ENCODE data around the gene ARRDC5.
"Not testable (repeated sequence)": the region's sequence is repeated elsewhere in the genome, so short reads cannot be mapped to it uniquely, and the experiment has no call there.

Gene ARRDC5

DNA sequence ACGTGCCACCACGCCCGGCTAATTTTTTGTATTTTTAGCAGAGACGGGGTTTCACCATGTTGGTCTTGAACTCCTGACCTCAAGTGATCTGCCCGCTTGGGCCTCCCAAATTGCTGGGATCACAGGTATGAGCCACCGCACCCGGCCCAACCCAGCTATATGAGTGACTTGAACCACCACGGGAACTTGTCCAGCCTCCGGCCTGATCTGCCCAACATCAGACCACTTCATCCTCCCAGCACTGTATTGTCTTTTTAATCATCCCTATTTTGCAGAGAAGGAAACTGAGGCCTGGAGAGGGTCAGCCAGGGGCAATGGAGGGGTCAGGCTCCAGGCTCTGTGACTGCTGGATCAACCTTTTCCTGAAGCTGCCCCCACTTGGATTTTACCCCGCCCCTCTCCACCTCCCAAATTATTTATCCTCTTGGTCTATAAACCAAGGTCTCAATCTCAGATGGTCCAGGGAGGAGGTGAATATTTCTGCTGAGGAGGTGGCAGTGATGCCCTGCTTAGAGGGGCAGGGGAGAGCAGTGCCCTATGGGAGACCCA is 34.3 kb downstream of the ARRDC5 start:
- no peak for DNase-seq (ENCODE audit: low spot score)

DNA sequence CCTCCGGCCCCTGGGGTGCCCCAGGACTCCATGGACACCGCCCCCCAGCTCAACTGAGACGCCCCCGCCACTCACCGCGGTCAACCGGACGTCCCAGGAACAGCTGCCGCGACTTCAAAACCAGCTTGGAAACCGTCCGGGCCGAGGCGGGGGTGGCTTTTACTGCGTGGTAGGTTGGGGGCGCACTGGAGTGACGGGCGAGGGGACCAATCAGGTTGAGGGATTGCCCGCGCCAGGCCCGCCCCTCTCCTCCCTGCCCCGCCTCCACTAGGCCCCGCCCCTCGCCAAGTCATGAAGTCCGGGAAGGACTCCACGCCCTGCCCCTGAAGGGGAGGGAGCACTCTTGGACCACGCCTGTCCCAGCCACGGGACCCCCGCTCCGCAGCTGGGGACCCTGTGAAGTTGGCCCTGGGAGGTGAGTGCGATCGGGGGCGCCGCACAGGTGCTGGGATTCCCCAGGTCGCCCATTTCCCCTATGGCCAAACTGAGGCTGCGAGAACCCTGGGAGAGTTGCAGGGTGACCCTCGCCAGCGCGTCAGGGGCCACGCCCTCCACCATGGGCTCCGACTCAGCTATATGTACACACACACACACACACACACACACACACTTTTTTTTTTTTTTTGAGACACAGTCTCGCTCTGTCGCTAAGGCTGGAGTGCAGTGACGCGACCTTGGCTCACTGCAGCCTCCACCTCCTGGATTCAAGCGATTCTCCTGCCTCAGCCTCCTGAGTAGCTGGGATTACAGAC is 35.0 kb downstream of the ARRDC5 start, which contains the start of gene PLIN3:
Gene PLIN3 (minus strand): TSS at position 134 of the 752 bp plus-strand sequence. CDS start 6,273 bp downstream, outside the sequence.
- peak; percentile 84 for DNase-seq (ENCODE audit: low spot score)

DNA sequence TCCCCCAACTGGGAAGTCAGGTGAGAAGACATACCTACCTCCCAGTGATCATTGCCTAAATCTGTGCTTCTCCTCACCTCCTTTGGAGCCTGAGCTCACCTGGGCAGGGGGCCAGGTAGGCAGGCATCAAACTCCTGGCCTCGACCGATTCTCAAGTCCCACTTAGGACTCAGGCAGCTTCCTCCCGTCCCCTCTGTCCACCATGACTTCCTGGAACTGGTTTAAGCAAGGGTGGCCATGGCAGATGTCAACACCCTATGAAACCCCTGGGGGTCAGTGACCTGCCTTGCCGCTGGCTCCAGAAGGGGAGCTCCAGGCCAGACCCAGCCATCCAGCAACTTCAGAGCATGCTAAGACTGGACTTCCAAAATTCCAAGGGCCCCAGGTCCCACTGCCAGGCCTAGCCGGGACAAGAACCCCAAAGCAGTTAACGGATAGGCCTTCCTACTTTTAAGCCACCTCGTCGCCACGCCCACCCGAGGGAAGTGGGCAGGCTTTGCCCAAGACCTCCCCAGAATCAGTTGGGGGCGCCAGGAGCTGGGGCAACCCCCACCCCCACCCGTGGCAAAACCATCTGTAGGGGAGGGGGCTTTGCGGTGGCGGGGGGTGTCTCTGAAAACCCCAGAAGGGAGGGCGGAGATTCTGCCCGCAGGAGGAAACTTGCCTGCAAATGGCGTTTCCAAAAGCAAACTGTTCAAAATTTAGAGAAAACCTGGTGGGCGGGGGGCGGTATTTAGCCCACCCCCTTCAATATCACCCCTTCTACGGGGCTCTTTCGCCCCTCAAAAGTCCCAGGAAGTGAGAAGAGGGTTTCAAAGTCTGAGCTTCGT is 35.9 kb downstream of the ARRDC5 start:
- DNase-seq (ENCODE audit: low spot score): peak; percentile 20

DNA sequence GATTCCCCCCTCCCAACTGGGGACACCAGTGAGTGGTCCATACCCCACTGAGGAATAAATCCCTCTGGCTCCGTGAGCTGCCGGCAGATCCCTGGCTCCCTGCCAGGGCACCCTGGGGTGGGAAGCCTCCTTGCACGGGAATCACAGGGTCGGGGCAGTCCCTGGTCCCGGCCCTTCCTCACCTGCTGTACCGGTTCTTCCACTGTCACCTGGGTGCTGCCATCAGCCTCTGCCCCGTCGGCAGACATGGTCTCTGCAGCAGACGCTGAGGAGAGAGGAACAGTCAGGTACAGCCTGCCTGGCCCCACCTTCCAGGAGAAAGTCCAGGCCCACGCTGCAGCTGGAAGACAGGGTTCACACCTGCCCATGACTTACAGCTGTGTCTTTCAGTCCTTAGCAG is 41.5 kb downstream of the ARRDC5 start:
- no peak for DNase-seq (ENCODE audit: low spot score)

DNA sequence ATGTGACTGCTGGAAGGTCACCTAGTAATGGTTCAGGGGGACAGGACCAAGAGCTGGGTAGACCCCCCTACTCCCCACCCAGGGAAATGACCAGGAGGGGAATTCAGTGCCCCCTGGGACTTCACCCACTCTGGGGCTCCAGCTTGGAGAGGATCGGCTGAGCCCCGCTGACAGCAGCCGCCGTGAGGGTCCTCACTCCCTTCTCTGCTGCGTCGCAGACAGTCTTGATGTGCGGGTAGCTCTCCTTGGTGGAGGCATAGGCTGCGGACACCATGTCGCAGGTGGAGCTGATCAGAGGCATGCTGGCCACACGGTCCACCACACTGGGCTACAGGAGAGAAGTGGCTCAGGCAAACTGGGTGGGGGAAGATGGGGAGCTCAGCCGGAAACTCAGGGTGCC is 43.0 kb downstream of the ARRDC5 start:
- no peak for DNase-seq (ENCODE audit: low spot score)

DNA sequence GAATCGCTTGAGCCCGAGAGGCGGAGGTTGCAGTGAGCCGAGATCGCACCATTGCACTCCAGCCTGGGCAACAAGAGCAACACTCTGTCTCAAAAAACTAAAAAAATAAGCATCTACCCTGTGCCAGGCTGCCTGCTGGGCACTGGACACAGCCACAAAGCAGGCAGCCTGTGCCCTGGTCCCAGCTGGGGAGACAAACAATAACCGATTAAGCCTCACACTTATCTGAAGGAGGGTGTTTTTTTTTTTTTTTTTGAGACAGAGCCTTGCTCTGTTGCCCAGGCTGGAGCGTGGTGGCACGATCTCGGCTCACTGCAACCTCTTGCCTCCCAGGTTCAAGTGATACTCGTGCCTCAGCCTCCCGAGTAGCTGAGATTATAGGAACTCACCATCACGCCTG is 46.2 kb downstream of the ARRDC5 start:
- DNase-seq (ENCODE audit: low spot score): not testable (repeated sequence)

DNA sequence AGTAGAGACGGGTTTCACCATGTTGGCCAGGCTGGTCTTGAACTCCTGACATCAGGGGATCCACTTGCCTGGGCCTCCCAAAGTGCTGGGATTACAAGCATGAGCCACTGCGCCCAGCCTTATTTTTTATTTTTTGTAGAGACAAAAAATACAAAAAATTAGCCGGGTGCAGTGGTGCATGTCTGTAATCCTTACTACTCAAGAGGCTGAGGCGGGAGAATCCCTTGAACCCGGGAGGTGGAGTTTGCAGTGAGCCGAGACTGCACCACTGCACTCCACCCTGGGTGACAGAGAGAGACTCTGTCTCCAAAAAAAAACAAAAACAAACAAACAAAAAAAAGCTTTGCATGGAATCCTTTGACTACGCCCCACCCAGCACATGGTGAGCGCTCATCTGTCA is 49.2 kb downstream of the ARRDC5 start:
- DNase-seq (ENCODE audit: low spot score): not testable (repeated sequence)

DNA sequence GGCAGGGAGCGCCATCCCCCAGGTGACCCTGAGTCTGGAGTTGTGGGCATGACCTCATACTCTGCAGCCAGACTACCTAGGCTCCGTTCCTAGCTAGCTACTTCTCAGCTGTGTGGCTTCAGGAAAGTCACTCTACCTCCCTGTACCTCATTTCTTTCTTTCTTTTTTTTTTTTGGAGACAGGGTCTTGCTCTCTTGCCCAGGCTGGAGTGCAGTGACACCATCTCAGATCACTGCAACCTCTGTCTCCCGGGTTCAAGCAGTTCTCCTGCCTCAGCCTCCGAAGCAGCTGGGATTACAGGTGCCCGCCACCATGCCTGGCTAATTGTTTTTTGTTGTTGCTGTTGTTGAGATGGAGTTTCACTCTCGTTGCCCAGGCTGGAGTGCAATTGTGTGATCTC is 50.2 kb downstream of the ARRDC5 start:
- no peak for DNase-seq (ENCODE audit: low spot score)

DNA sequence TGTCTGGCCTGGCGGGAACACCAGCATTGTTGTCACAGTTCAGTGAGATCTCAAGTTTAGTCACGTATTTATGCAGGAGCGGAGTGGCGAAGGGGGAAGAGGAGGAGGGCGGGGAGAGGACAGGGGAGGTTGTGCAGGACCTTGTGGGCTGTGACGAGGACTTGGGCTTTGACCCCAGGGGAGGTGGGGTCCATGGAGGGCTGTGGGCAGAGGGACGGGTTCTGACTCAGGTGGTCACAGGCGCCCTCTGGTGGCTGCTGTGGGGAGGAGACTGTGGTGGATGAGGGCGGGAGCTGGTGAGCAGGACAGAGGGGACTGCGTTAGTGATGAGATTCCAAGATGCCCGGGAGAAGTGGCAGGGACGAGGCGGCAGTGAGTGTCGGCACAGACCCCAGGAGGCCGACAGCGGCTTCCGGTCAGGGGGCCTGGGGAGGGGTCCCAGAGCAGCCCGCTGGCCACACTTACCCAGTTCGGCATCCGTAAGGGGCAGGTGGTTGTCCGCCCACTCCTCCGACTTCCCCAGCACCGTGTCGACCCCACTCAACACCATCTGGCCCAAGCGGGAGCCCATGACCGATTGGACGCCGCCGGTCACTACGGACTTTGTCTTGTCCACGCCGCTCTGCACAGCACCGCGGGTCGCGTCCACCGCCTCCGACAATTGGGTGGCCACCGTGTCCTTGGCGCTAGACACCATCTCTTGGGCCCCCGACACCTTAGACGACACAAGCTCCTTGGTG is 51.0 kb downstream of the ARRDC5 start:
- DNase-seq (ENCODE audit: low spot score): peak; percentile 73

DNA sequence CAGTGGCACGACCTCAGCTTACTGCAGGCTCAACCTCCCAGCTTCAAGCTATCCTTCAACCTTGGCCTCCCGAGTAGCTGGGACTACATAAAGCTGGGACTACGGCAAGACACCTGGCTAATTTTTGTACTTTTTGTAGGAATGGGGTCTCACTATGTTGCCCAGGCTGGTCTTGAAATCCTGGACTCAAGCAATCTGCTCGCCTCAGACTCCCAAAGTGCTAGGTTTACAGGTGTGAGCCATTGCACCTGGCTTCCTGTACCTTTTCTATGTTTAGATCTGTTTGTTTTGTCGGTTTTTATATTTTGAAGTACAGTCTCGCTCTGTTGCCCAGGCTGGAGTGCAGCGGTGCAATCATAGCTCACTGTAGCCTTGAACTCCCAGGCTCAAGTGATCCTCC is 53.7 kb downstream of the ARRDC5 start:
- no peak for DNase-seq (ENCODE audit: low spot score)

DNA sequence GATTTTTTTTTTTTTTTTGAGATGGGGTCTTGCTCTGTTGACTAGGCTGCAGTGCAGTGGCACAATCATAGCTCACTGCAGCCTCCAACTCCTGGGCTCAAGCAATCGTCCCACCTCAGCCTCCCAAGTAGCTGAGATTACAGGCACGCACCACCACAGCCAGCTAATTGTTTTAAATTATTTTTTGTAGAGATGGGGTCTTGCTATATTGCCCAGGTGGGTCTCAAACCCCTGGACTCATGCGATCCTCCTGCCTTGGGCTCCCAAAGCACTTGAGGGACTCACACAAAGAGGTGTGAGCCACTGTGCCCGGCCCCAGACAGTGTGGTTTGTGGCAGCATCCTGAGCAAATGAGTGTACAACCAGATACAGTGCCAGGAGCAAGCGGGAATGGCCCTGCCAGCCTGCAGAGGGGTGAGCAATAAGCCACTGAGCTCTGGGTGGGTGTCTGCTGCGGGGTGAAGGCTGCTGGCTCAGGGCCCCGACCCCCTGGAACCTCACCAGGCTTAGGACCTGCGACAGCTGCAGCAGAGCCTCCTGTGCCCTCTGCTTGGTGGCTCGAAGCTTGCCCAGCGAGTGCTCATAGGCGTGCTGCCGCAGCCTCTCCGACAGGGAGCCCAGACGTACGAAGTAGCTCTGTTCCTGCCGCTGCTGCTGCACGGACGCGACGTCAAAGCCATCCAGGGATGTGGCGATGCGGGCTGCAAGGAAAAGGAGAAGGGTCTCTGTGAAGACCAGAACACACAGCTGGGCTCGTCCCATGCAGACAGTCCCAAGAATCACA is 55.3 kb downstream of the ARRDC5 start:
- DNase-seq (ENCODE audit: low spot score): no peak

DNA sequence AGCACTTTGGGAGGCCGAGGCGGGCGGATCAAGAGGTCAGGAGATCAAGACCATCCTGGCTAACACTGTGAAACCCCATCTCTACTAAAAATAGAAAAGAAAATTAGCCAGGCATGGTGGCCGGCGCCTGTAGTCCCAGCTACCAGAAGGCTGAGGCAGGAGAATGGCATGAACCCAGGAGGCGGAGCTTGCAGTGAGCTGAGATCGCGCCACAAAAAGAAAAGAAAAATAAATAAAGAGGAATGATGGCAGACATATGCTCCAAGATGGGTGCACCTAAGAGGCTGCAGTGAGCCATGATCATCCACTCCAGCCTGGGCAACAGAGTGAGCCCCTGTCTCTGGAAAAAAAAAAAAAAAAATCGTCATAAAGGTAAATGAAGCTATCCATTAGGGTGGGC is 56.7 kb downstream of the ARRDC5 start:
- not testable (repeated sequence) for DNase-seq (ENCODE audit: low spot score)

DNA sequence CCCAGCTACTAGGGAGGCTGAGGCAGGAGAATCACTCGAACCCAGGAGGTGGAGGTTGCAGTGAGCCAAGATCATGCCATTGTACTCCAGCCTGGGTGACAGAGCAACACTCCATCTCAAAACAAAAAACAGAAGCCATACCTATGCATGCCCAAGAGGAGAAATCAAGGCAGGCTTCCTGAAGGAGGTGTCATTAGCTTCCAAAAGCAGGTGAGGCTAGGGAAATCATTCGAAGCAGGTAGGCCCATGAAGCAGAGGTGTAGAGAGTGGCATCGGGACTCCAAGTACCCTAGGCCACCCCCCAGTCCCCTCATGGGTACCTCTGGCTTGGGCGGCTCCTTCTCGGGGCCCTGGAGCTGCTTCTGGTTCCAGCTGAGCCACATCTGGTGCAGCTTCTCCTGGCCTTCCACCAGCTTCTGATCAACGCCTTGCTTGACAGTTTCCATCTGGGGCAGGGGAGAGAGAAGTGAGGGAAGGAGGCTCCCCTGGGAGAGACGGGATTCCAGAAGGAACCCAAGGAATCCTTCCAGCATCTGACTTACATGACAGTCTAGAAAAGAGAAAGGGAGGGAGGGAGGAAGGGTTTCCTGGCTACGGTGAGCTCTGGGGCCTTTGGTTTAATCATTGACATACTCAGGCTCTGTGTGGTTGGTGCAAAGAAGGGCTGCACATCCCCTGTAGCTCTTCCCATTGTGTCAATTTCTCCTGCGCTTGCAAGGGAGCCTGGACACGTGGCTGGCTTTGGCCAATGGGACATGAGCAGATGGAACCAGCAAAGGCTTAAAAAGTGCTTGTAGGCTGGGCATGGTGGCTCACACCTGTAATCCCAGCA is 58.1 kb downstream of the ARRDC5 start:
- DNase-seq (ENCODE audit: low spot score): no peak

DNA sequence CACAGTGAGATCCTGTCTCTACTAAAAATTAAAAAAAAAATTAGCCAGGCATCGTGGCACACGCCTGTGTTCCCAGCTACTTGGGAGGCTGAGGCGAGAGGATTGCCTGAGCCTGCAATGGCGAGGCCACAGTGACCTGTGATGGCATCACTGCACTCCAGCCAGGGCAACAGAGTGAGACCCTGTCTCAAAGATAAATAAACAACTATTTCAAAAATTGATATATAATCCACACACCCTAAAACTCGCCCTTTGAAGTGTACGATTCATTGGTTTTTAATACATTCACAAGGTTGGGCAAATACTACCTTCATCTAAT is 59.1 kb downstream of the ARRDC5 start:
- DNase-seq (ENCODE audit: low spot score): no peak
